SK-N-MC (cell line): ENCODE results near the gene AKR1B1.
A peak's percentile ranks its signal among the peaks of the same experiment; 100 is the strongest.

Experiments
- DNase-seq: peaks from one replicate; pipeline ENCODE4 v3.0.0-alpha.2; 2011; ENCODE audit warnings: low read depth, low spot score
- H3K27ac ChIP-seq: fragments of 200-600 bp; sonication (generic); 2 replicates; pipeline ENCODE4 v1.5.1; 2016; ENCODE audit warnings: mixed run types
- H3K36me3 ChIP-seq: fragments of 200-600 bp; sonication (generic); 2 replicates; pipeline ENCODE4 v1.6.1; 2017; ENCODE audit warnings: antibody characterized with exemption, low read length, mixed read lengths; ENCODE audit not compliant: insufficient read depth
- H3K4me3 ChIP-seq: fragments of 200-600 bp; sonication (generic); 2 replicates; pipeline ENCODE4 v1.5.1; 2016
- H3K9ac ChIP-seq: fragments of 200-600 bp; sonication (generic); 2 replicates; pipeline ENCODE4 v1.8.0; 2017; ENCODE audit warnings: mixed run types, mixed read lengths; ENCODE audit not compliant: insufficient read length
- H3K9me3 ChIP-seq: fragments of 200-600 bp; sonication (generic); 2 replicates; pipeline ENCODE4 v1.6.1; 2017; ENCODE audit warnings: low read depth, mild to moderate bottlenecking, antibody characterized with exemption, low read length, moderate library complexity, mixed read lengths
- EZH2 ChIP-seq: fragments of 200-600 bp; sonication (generic); IDR thresholded peaks from one replicate; pipeline ENCODE4 v1.6.1; 2017; ENCODE audit warnings: antibody characterized with exemption
- FOXP2 ChIP-seq: optimal IDR thresholded peaks from 2 replicates; pipeline ENCODE3; 2011; ENCODE audit warnings: mild to moderate bottlenecking, moderate library complexity; ENCODE audit not compliant: insufficient read depth; ENCODE audit errors: extremely low read length, control extremely low read depth
- POLR2AphosphoS5 ChIP-seq: IDR thresholded peaks from 2 replicates; pipeline ENCODE4 v1.6.1; 2012; ENCODE audit warnings: mild to moderate bottlenecking, low read depth, low read length, borderline replicate concordance

AKR1B1 gene

GRCh38 chr7:134485203-134485602 is 26.3 kb upstream of the AKR1B1 start:
- no peak for DNase-seq
- Histone ChIP-seq H3K9me3 (no peaks in the 10 kb centered on the region), H3K4me3 (no peak overlapping the region), H3K9ac (no peak overlapping the region), H3K36me3 (no peaks in the 10 kb centered on the region), H3K27ac (no peak overlapping the region)
- no peak for TF ChIP-seq FOXP2

- no peak for TF ChIP-seq EZH2
- no peak for TF ChIP-seq POLR2AphosphoS5
- no peak for TF ChIP-seq FOXP2
- Histone ChIP-seq H3K9me3 (no peaks in the 10 kb centered on the region), H3K9ac (no peak overlapping the region), H3K27ac (no peak overlapping the region), H3K4me3 (no peak overlapping the region), H3K36me3 (no peaks in the 10 kb centered on the region)
- DNase-seq: no peak
Observed at GRCh38 chr7:134483296-134483695, 24.4 kb upstream of the AKR1B1 start.

- Histone ChIP-seq H3K4me3 (no peak overlapping the region), H3K27ac (no peak overlapping the region)
- no peak for TF ChIP-seq FOXP2
- no peak for TF ChIP-seq POLR2AphosphoS5
- TF ChIP-seq EZH2: no peak
Observed at GRCh38 chr7:134482858-134483257, 24.0 kb upstream of the AKR1B1 start.

GRCh38 chr7:134481167-134481566 is 22.3 kb upstream of the AKR1B1 start:
- Histone ChIP-seq H3K9ac (no peak overlapping the region), H3K9me3 (no peaks in the 10 kb centered on the region), H3K4me3 (no peak overlapping the region), H3K36me3 (no peaks in the 10 kb centered on the region), H3K27ac (no peak overlapping the region)
- TF ChIP-seq EZH2 (no peak), POLR2AphosphoS5 (no peak), FOXP2 (no peak)
- no peak for DNase-seq

More at GRCh38 chr7:134482858-134483257, 24.0 kb upstream of the AKR1B1 start:
- Histone ChIP-seq H3K36me3 (no peaks in the 10 kb centered on the region), H3K9me3 (no peaks in the 10 kb centered on the region), H3K9ac (no peak overlapping the region)
- no peak for DNase-seq

GRCh38 chr7:134480730-134481129 is 21.8 kb upstream of the AKR1B1 start:
- no peaks in the 10 kb centered on the region for H3K36me3 ChIP-seq
- no peak overlapping the region for H3K27ac ChIP-seq
- TF ChIP-seq FOXP2 (no peak), EZH2 (no peak), POLR2AphosphoS5 (no peak)
- H3K4me3 ChIP-seq: no peak overlapping the region
- H3K9me3 ChIP-seq: no peaks in the 10 kb centered on the region
- DNase-seq: no peak
- no peak overlapping the region for H3K9ac ChIP-seq

- Histone ChIP-seq H3K9ac (no peak overlapping the region), H3K36me3 (no peaks in the 10 kb centered on the region), H3K4me3 (no peak overlapping the region), H3K9me3 (no peaks in the 10 kb centered on the region), H3K27ac (no peak overlapping the region)
- no peak for TF ChIP-seq FOXP2
- TF ChIP-seq EZH2: no peak
- TF ChIP-seq POLR2AphosphoS5: no peak
- DNase-seq: no peak
Observed at GRCh38 chr7:134480202-134480601, 21.3 kb upstream of the AKR1B1 start.

- no peak overlapping the region for H3K9ac ChIP-seq
- H3K27ac ChIP-seq: no peak overlapping the region
- H3K4me3 ChIP-seq: no peak overlapping the region
- H3K9me3 ChIP-seq: no peaks in the 10 kb centered on the region
- DNase-seq: no peak
- H3K36me3 ChIP-seq: no peaks in the 10 kb centered on the region
- TF ChIP-seq POLR2AphosphoS5 (no peak), EZH2 (no peak), FOXP2 (no peak)
Observed at GRCh38 chr7:134478707-134479106, 19.8 kb upstream of the AKR1B1 start.

- Histone ChIP-seq H3K36me3 (no peaks in the 10 kb centered on the region), H3K9ac (no peak overlapping the region), H3K4me3 (no peak overlapping the region), H3K27ac (no peak overlapping the region), H3K9me3 (no peaks in the 10 kb centered on the region)
- no peak for DNase-seq
- TF ChIP-seq EZH2: no peak
- TF ChIP-seq FOXP2: no peak
- TF ChIP-seq POLR2AphosphoS5: no peak
Observed at GRCh38 chr7:134477954-134478353, 19.1 kb upstream of the AKR1B1 start.

GRCh38 chr7:134476044-134476443 is 17.1 kb upstream of the AKR1B1 start:
- TF ChIP-seq EZH2 (no peak), POLR2AphosphoS5 (no peak), FOXP2 (no peak)
- Histone ChIP-seq H3K36me3 (no peaks in the 10 kb centered on the region), H3K9me3 (no peaks in the 10 kb centered on the region), H3K9ac (no peak overlapping the region), H3K4me3 (no peak overlapping the region), H3K27ac (no peak overlapping the region)
- DNase-seq: no peak

- Histone ChIP-seq H3K36me3 (no peaks in the 10 kb centered on the region), H3K27ac (peak overlapping the region; percentile 63; the same call in 1 of the 2 replicates), H3K4me3 (no peak overlapping the region), H3K9ac (no peak overlapping the region), H3K9me3 (no peaks in the 10 kb centered on the region)
- no peak for DNase-seq
- TF ChIP-seq EZH2: no peak
Observed at GRCh38 chr7:134474828-134475227, 15.9 kb upstream of the AKR1B1 start.
